Mucosa of descending colon (tissue), 3 donors: ENCODE results near the gene SIX1. TPM values are rescaled to one million over a fixed set of nuclear protein-coding genes. Genes with fewer than 3 reads are reported as not detected.

Experiments
- ATAC-seq: fragments of 200-7000 bp; cut with Tn5 transposase; one replicate; pipeline ENCODE4 v1.9.1; 2020; ENCODE audit warnings: mild to moderate bottlenecking, moderate library complexity
- DNase-seq, 3 donors: peaks; one replicate each; pipeline ENCODE4 v3.0.0-alpha.2; 2020
- H3K36me3 ChIP-seq: fragments of 200-600 bp; one replicate; pipeline ENCODE4 v1.8.0; 2021; ENCODE audit warnings: low read depth, mild to moderate bottlenecking
- H3K4me1 ChIP-seq: fragments of 200-600 bp; one replicate; pipeline ENCODE4 v1.8.0; 2021; ENCODE audit warnings: low read depth, mild to moderate bottlenecking
- H3K4me3 ChIP-seq: fragments of 200-600 bp; one replicate; pipeline ENCODE4 v1.8.0; 2021; ENCODE audit warnings: mild to moderate bottlenecking
- H3K9me3 ChIP-seq: fragments of 200-600 bp; one replicate; pipeline ENCODE4 v1.8.0; 2021; ENCODE audit warnings: mild to moderate bottlenecking
- CTCF ChIP-seq: fragments of 200-600 bp; IDR thresholded peaks from one replicate; pipeline ENCODE4 v1.8.0; 2022; ENCODE audit warnings: antibody characterized with exemption, mild to moderate bottlenecking
- intact Hi-C, 2 donors: fragments of 100-400 bp; cut with DNase I in 1 of 2; cut with micrococcal nuclease in 1 of 2; formaldehyde crosslinking; loops; one replicate each; pipeline versions ENCODE4 v1.11.0 to v1.11.1; 2022; cut with DNase I, micrococcal nuclease
- total RNA-seq, 3 donors: library from RNA; stranded (reverse); fragmentation: NEBNext Ultra II Directional in 2 of 3; extraction: Animal tissue kit (Norgen Biotek cat#: 25700) in 2 of 3; gene quantifications; one replicate each; pipeline versions ENCODE4 v1.2.1 to v1.2.4, GENCODE V29; 2021 to 2023
- donor health status: DM: no; HTN: no; CAD: no; lungs with moderate emphysema.
- donor health status: DM: no; HTN: no; CAD: no.
- donor health status: DM: no; HTN: yes; CAD: no.

The SIX1 gene
- total RNA-seq, 3 donors from 2014 or later, result 0.16 TPM; not detected in 2

GRCh38 chr14:60637479-60638315 is 11.6 kb downstream of the SIX1 start:
- Histone ChIP-seq H3K4me3 (no peak overlapping the region), H3K36me3 (no peaks in the 10 kb centered on the region), H3K9me3 (no peaks in the 10 kb centered on the region), H3K4me1 (peaks cover 9% of the 10 kb centered on the region)
- no peak for TF ChIP-seq CTCF
- DNase-seq (no peak), ATAC-seq (no peak)
- intact Hi-C loops, result no loop called here

GRCh38 chr14:60636879-60637478 is 12.3 kb downstream of the SIX1 start:
- no peak overlapping the region for H3K4me3 ChIP-seq
- intact Hi-C loops, result no loop called here
- no peak for ATAC-seq
- H3K36me3 ChIP-seq, result no peaks in the 10 kb centered on the region
- H3K4me1 ChIP-seq, result peaks cover 3% of the 10 kb centered on the region
- no peak for TF ChIP-seq CTCF
- H3K9me3 ChIP-seq, result no peaks in the 10 kb centered on the region
- no peak for DNase-seq

- TF ChIP-seq CTCF, result no peak
- H3K4me1 ChIP-seq, result peaks cover 2% of the 10 kb centered on the region
- ATAC-seq (no peak), DNase-seq (no peak)
- no peaks in the 10 kb centered on the region for H3K36me3 ChIP-seq
- intact Hi-C loops, result no loop called here
- no peak overlapping the region for H3K4me3 ChIP-seq
- no peaks in the 10 kb centered on the region for H3K9me3 ChIP-seq
Observed at GRCh38 chr14:60634153-60634552, 15.1 kb downstream of the SIX1 start.

- H3K4me3 ChIP-seq, result no peak overlapping the region
- H3K9me3 ChIP-seq, result no peaks in the 10 kb centered on the region
- intact Hi-C loops, result no loop called here
Observed at GRCh38 chr14:60632777-60633176, 16.5 kb downstream of the SIX1 start.

GRCh38 chr14:60632257-60632656 is 17.0 kb downstream of the SIX1 start:
- no peak for ATAC-seq

More at GRCh38 chr14:60632777-60633176, 16.5 kb downstream of the SIX1 start:
- TF ChIP-seq CTCF, result no peak
- no peak for DNase-seq
- H3K4me1 ChIP-seq, result peaks cover 2% of the 10 kb centered on the region
- ATAC-seq, result no peak
- no peaks in the 10 kb centered on the region for H3K36me3 ChIP-seq

More at GRCh38 chr14:60632257-60632656, 17.0 kb downstream of the SIX1 start:
- H3K9me3 ChIP-seq, result no peaks in the 10 kb centered on the region
- no peak overlapping the region for H3K4me3 ChIP-seq
- no peak for TF ChIP-seq CTCF
- no peaks in the 10 kb centered on the region for H3K4me1 ChIP-seq
- no peaks in the 10 kb centered on the region for H3K36me3 ChIP-seq
- DNase-seq, result no peak
- intact Hi-C loops, result no loop called here
